HG03039 (cell line): ENCODE data around the gene SH3GL2.

Experiments used
- ATAC-seq: cut with Tn5 transposase; IDR thresholded peaks from one replicate; pipeline ENCODE4 v1.9.1; 2021; ENCODE audit warnings: mild to moderate bottlenecking, moderate library complexity; ENCODE audit not compliant: unreplicated experiment

Gene SH3GL2

GRCh38 chr9:17653947-17654465, 75.1 kb downstream of the SH3GL2 start:
- no peak for ATAC-seq

GRCh38 chr9:17656889-17657288, 78.0 kb downstream of the SH3GL2 start:
- no peak for ATAC-seq

GRCh38 chr9:17658237-17658636, 79.4 kb downstream of the SH3GL2 start:
- no peak for ATAC-seq

- no peak for ATAC-seq
Measured at GRCh38 chr9:17660158-17660557, 81.3 kb downstream of the SH3GL2 start.

GRCh38 chr9:17665450-17665849, 86.6 kb downstream of the SH3GL2 start:
- no peak for ATAC-seq

GRCh38 chr9:17669206-17669605, 90.3 kb downstream of the SH3GL2 start:
- no peak for ATAC-seq

- ATAC-seq = no peak
Measured at GRCh38 chr9:17682684-17683083, 103.8 kb downstream of the SH3GL2 start.

- no peak for ATAC-seq
Measured at GRCh38 chr9:17688834-17689233, 110.0 kb downstream of the SH3GL2 start.

GRCh38 chr9:17694336-17694735, 115.5 kb downstream of the SH3GL2 start:
- ATAC-seq = no peak

GRCh38 chr9:17695482-17695881, 116.6 kb downstream of the SH3GL2 start:
- ATAC-seq = no peak

GRCh38 chr9:17699615-17700330, 120.9 kb downstream of the SH3GL2 start:
- ATAC-seq = no peak

GRCh38 chr9:17706347-17706746, 127.5 kb downstream of the SH3GL2 start:
- ATAC-seq = no peak

GRCh38 chr9:17719053-17719452, 140.2 kb downstream of the SH3GL2 start:
- no peak for ATAC-seq

GRCh38 chr9:17721954-17722353, 143.1 kb downstream of the SH3GL2 start:
- ATAC-seq = no peak

GRCh38 chr9:17723656-17724055, 144.8 kb downstream of the SH3GL2 start:
- no peak for ATAC-seq

- ATAC-seq = no peak
Measured at GRCh38 chr9:17725399-17726010, 146.6 kb downstream of the SH3GL2 start.

- no peak for ATAC-seq
Measured at GRCh38 chr9:17726298-17726697, 147.4 kb downstream of the SH3GL2 start.

GRCh38 chr9:17730899-17731298, 152.0 kb downstream of the SH3GL2 start:
- no peak for ATAC-seq

GRCh38 chr9:17731308-17731707, 152.4 kb downstream of the SH3GL2 start:
- ATAC-seq = no peak

- no peak for ATAC-seq
Measured at GRCh38 chr9:17734674-17735073, 155.8 kb downstream of the SH3GL2 start.

- no peak for ATAC-seq
Measured at GRCh38 chr9:17735859-17736258, 157.0 kb downstream of the SH3GL2 start.

GRCh38 chr9:17739022-17739421, 160.2 kb downstream of the SH3GL2 start:
- ATAC-seq = no peak
